Fibroblast of skin of scalp (primary cell): Measurements from ENCODE around the gene TDRD12.
A peak's percentile ranks its signal among the peaks of the same experiment; 100 is the strongest.

Experiments
- DNase-seq: peaks from one replicate; pipeline ENCODE4 v3.0.0-alpha.2; 2013

Gene TDRD12

DNA sequence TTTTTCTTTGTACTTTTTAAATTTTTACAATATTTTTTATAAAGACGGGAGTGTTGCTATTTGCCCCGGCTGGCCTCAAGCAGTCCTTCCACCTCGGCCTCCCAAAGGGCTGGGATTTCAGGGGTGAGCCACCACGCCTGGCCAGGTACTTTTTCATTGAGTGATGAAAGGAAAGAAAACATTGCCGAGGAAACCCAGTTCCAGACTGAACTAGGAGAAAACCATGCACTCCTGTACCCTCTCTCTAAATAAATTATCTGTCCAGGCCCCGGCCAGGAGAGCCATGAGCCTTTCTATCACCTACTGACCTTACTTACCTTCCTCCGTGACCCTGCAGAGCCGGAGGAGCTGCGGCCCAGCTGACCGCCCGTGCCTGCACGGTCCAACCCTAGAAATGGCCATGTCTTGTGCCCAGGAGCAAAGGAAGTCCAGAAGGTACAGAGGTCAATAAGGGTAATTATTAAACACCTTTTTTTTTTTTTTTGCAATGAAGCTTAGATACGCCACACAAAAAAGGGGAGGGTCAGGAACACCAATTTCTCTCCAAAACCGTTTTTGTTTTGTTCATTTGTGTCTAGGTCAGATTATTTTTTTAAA, 149.9 kb downstream of the TDRD12 start, which contains the start of gene SLC7A9:
TSS of gene SLC7A9 (minus strand) at position 399 of the 597 bp plus-strand sequence. CDS start 1,233 bp downstream, outside the sequence.
- DNase-seq, result no peak

- no peak for DNase-seq
Observed at GRCh38 chr19:32869966-32870573, 150.5 kb downstream of the TDRD12 start.

DNA sequence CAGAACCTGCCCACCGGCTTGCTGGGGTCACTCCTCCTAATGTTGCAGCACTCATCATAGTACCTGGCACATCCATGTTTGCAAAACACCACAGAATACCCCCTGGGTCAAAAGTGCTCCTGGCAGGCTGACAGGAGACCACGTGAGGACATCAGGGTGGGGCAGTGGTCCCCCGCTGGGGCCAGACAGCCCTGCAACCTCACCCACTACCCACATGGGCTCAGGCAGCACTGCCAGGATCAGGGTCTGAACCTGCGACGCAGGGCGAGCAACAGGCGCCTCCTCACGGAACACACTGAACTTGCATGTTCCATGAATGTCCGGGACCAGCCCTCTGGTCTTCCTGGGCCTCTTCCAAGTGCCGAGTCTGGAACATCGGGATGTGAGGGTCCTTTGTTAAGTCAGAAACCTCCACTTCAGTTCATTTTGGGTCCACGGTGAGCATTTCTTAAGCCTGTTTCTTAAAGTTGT, 151.4 kb downstream of the TDRD12 start:
- no peak for DNase-seq

GRCh38 chr19:32872391-32872790, 152.8 kb downstream of the TDRD12 start:
- no peak for DNase-seq

DNA sequence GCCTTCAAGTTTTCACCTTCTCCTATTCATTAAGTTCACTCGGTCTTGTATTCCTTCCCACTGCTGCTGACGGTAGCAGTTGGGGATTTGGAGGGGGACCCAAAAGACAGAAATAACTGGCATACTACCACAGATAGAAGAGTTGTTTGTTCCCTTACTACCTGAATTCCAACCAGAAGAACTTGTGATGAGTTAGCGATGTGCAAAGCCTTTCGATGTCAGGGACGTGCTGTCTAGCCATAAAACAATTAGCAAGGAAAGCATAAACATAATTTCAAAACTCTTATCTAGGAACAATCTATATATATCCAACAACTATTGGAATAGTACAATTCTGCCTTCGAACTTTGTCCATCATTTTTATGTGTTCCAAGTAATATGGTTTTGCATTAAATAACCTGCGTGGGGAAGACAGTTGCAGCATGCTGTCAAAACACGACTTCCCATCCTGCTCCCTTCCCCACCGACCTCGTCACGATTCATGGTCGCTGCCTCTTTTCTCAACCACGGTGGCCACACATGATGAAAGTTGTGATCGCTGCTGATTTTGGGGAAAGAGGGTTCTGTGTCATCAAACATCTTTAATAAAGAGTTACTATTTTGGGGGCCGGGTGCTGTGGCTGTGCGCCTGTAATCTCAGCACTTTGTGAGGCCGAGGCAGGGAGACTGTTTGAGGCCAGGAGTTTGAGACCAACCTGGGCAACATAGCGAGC, 153.8 kb downstream of the TDRD12 start:
- no peak for DNase-seq

DNA sequence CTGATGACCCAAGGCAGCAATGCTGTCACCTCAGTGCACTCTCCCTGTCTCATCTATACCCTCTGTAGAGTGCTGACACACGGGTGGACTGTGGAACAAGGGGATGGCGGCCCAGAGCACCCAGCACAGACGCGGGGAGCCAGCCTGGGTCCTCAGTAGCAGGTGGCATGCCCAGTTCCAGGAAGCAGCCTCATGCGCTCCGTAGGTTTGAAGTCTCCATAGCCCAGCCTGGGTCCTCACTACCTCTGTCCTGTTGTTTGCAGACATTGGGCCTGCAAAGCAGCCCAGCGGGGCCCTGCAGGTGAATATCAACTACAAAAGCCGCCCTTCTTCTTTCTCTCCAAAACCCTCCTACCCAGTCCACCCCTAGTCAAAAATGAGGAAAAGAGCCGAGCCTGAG, 155.0 kb downstream of the TDRD12 start:
- no peak for DNase-seq

DNA sequence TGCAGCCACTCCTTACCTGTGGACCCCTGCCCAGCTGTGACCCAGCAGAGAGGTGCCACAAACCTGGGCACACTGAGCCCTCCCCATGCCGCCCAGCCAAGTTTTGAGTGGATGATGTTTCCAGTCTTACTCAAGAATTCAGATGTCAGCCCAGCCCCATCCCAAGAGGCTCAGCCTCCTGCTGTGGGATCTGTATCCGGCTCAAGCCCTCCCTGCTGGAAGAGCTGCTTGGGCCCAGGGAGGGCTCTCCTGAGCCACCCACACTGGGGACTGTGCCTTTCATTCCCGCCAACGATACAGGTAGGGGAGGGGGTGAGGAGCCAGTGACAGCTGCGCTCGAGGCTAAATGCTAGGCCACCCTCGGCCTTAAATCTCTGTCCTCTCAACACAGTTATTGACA, 155.9 kb downstream of the TDRD12 start:
- no peak for DNase-seq

DNA sequence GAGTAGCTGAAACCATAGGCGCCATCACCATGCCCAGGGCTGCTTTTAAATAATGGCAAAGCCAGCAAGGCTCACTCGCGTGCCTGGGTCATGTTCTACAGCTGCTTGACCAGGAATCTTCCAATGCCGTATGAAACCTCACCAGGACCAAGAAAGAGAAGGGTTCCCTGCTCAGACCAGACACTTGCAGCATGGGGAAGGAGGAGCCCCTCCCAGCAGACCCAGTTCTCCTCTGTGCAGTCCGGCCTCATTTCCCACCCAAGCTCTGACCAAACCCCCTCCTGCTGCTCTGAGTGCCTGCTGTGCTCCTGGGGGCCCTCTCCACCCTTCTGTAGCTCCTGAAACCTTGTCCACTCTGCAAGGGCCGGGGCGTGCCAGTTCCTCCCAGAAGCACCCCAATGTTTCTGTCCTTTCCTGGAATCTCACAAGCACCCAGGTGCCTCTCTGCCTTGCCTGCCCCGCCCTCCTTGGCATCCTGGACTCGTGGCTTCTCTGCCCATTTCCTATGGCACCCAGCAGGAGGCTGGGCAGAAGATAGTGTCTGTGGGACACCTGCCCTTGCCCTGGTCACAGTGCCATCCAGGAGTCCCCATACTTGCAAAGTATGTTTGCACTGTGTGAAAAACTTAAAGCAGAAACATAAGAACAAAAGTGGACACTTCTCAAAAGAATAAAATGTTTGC, 156.8 kb downstream of the TDRD12 start:
- DNase-seq, result no peak

GRCh38 chr19:32876919-32877285, 157.3 kb downstream of the TDRD12 start:
- DNase-seq, result peak; percentile 49
